ENCODE data around the gene ACAN. TPM values are rescaled to one million over a fixed set of nuclear protein-coding genes. Genes with fewer than 3 reads are reported as not detected.

The ACAN gene
- total RNA-seq, 1 experiment from 2014 or later: not detected

GRCh38 chr15:88776646-88777045 is 26.6 kb upstream of the ACAN start:
- no peak for TF ChIP-seq CTCF (IDR thresholded peaks at IDR 0.05; ENCODE audit: unreplicated experiment)
- no peaks in the 10 kb centered on the region for H3K4me1 Mint-ChIP-seq (ENCODE audit: low read depth, unreplicated experiment)
- intact Hi-C loops (cut with micrococcal nuclease; ENCODE audit: unreplicated experiment): no loop called here
- no peak overlapping the region for H3K27ac Mint-ChIP-seq (ENCODE audit: unreplicated experiment)
- CTCF ChIA-PET: no interaction called here
- no peak for DNase-seq
- H3K36me3 Mint-ChIP-seq (ENCODE audit: insufficient read depth, unreplicated experiment): no peaks in the 10 kb centered on the region
- H3K9me3 Mint-ChIP-seq (ENCODE audit: low read depth, unreplicated experiment): no peaks in the 10 kb centered on the region
- BruUV-seq (replicated peaks): no TSS peak
- no peak overlapping the region for H3K4me3 Mint-ChIP-seq (ENCODE audit: low read depth, unreplicated experiment)
- peaks cover 43% of the 10 kb centered on the region for H3K27me3 Mint-ChIP-seq (ENCODE audit: unreplicated experiment)

GRCh38 chr15:88779944-88780343 is 23.3 kb upstream of the ACAN start:
- no TSS peak for BruUV-seq (replicated peaks)
- no peak overlapping the region for H3K4me3 Mint-ChIP-seq (ENCODE audit: low read depth, unreplicated experiment)
- H3K36me3 Mint-ChIP-seq (ENCODE audit: insufficient read depth, unreplicated experiment): no peaks in the 10 kb centered on the region
- H3K9me3 Mint-ChIP-seq (ENCODE audit: low read depth, unreplicated experiment): no peaks in the 10 kb centered on the region
- H3K27ac Mint-ChIP-seq (ENCODE audit: unreplicated experiment): no peak overlapping the region
- no peaks in the 10 kb centered on the region for H3K4me1 Mint-ChIP-seq (ENCODE audit: low read depth, unreplicated experiment)
- no peak for DNase-seq
- intact Hi-C loops (cut with micrococcal nuclease; ENCODE audit: unreplicated experiment): no loop called here
- peaks cover 53% of the 10 kb centered on the region for H3K27me3 Mint-ChIP-seq (ENCODE audit: unreplicated experiment)
- CTCF ChIA-PET: no interaction called here
- no peak for TF ChIP-seq CTCF (IDR thresholded peaks at IDR 0.05; ENCODE audit: unreplicated experiment)

DNA sequence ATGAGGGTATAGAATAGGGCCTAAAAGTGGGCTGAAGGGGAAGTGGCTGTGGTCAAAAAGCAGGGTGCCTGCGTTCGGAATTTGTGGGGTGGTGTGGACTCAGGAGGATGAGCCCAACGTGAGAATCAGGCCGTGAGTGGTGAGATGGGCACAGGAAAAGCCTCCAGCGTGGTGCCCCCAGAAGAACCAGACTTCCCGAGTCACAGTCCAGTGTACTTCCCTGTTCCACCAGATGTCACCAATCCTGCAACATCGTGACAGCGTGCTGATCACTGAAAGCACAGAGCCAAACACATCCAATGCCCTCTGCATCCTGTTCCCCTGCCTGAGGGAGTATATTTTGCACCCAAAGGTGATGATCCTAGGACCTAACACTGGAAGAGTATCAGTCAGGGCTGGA is 20.8 kb upstream of the ACAN start:
- no peak for TF ChIP-seq CTCF (IDR thresholded peaks at IDR 0.05; ENCODE audit: unreplicated experiment)
- BruUV-seq (replicated peaks): no TSS peak
- intact Hi-C loops (cut with micrococcal nuclease; ENCODE audit: unreplicated experiment): no loop called here
- CTCF ChIA-PET: no interaction called here
- no peak for DNase-seq
- Mint-ChIP-seq H3K9me3 (ENCODE audit: low read depth, unreplicated experiment) (no peaks in the 10 kb centered on the region), H3K27me3 (ENCODE audit: unreplicated experiment) (peaks cover 71% of the 10 kb centered on the region), H3K4me1 (ENCODE audit: low read depth, unreplicated experiment) (no peaks in the 10 kb centered on the region), H3K36me3 (ENCODE audit: insufficient read depth, unreplicated experiment) (no peaks in the 10 kb centered on the region), H3K27ac (ENCODE audit: unreplicated experiment) (no peak overlapping the region), H3K4me3 (ENCODE audit: low read depth, unreplicated experiment) (no peak overlapping the region)

DNA sequence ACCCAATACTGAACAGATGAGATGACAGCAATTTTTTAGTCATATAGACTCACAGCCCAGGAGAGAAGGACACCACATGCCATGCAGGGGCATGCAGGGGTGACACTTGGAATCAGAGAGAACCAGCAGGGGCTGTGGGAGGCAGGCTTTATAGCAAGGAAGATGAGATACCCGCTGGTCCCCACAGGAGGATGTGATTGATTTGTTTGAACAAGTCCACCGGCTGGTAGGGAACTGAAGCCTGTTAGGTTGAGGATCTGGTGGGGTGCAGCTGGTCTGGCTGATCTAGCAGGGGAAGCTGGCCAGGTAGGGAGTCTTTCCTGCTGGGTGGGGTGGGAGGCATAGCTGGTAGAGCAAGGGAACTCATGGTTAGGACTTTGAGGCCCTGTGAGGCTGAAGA is 18.0 kb upstream of the ACAN start:
- no peak for TF ChIP-seq CTCF (IDR thresholded peaks at IDR 0.05; ENCODE audit: unreplicated experiment)
- DNase-seq: no peak
- Mint-ChIP-seq H3K36me3 (ENCODE audit: insufficient read depth, unreplicated experiment) (no peaks in the 10 kb centered on the region), H3K27ac (ENCODE audit: unreplicated experiment) (no peak overlapping the region), H3K27me3 (ENCODE audit: unreplicated experiment) (peaks cover 82% of the 10 kb centered on the region), H3K4me1 (ENCODE audit: low read depth, unreplicated experiment) (no peaks in the 10 kb centered on the region), H3K9me3 (ENCODE audit: low read depth, unreplicated experiment) (no peaks in the 10 kb centered on the region), H3K4me3 (ENCODE audit: low read depth, unreplicated experiment) (no peak overlapping the region)
- no TSS peak for BruUV-seq (replicated peaks)
- CTCF ChIA-PET: no interaction called here
- intact Hi-C loops (cut with micrococcal nuclease; ENCODE audit: unreplicated experiment): no loop called here

GRCh38 chr15:88788036-88788435 is 15.2 kb upstream of the ACAN start:
- H3K4me3 Mint-ChIP-seq (ENCODE audit: low read depth, unreplicated experiment): no peak overlapping the region
- no peak for TF ChIP-seq CTCF (IDR thresholded peaks at IDR 0.05; ENCODE audit: unreplicated experiment)
- CTCF ChIA-PET: no interaction called here
- no peaks in the 10 kb centered on the region for H3K4me1 Mint-ChIP-seq (ENCODE audit: low read depth, unreplicated experiment)
- H3K36me3 Mint-ChIP-seq (ENCODE audit: insufficient read depth, unreplicated experiment): no peaks in the 10 kb centered on the region
- no TSS peak for BruUV-seq (replicated peaks)
- no peak overlapping the region for H3K27ac Mint-ChIP-seq (ENCODE audit: unreplicated experiment)
- intact Hi-C loops (cut with micrococcal nuclease; ENCODE audit: unreplicated experiment): no loop called here
- H3K27me3 Mint-ChIP-seq (ENCODE audit: unreplicated experiment): peaks cover 92% of the 10 kb centered on the region
- H3K9me3 Mint-ChIP-seq (ENCODE audit: low read depth, unreplicated experiment): no peaks in the 10 kb centered on the region
- DNase-seq: no peak

All from Calu3 (cell line).